Esophagus squamous epithelium (tissue), 5 donors: ENCODE measurements around the gene SH3GL3. TPM values are rescaled to one million over a fixed set of nuclear protein-coding genes. Genes with fewer than 3 reads are reported as not detected.

Experiments
- DNase-seq: peaks from one replicate; lab custom pipeline; 2025; lab: John Stamatoyannopoulos, UW
- H3K27ac ChIP-seq, 4 donors: fragments of 200-600 bp; sonication (generic); one replicate each; pipeline ENCODE4 v1.5.1; 2016 to 2019; ENCODE audit warnings: mild to moderate bottlenecking in 1 of 4
- H3K27me3 ChIP-seq, 4 donors: fragments of 200-600 bp; sonication (generic); 1 replicate in 3 of 4; 2 replicates in 1 of 4; pipeline versions ENCODE4 v1.5.1 to v1.6.0; 2017 to 2021; ENCODE audit warnings: antibody characterized with exemption in 1 of 4
- H3K36me3 ChIP-seq, 3 donors: fragments of 200-600 bp; sonication (generic); one replicate each; pipeline ENCODE4 v1.5.1; 2016 to 2019
- H3K4me1 ChIP-seq, 3 donors: fragments of 200-600 bp; sonication (generic); one replicate each; pipeline ENCODE4 v1.5.1; 2017 to 2019
- H3K4me3 ChIP-seq, 4 donors: fragments of 200-600 bp; sonication (generic); 1 replicate in 3 of 4; 2 replicates in 1 of 4; pipeline ENCODE4 v1.5.1; 2016 to 2019; ENCODE audit warnings: mild to moderate bottlenecking in 2 of 4, moderate library complexity in 1 of 4
- H3K9me3 ChIP-seq, 3 donors: fragments of 200-600 bp; sonication (generic); one replicate each; pipeline ENCODE4 v1.5.1; 2016 to 2019
- CTCF ChIP-seq, 6 experiments: fragments of 450-650 bp in 4 of 6; fragments of 200-600 bp in 2 of 6; sonication (generic) in 2 of 6; IDR thresholded peaks; one replicate each; pipeline ENCODE4 v1.5.1; 2016 to 2019; ENCODE audit warnings: antibody characterized with exemption in 6 of 6, mild to moderate bottlenecking in 4 of 6, moderate library complexity in 4 of 6
- POLR2A ChIP-seq, 4 donors: fragments of 450-650 bp; IDR thresholded peaks; one replicate each; pipeline ENCODE4 v1.6.1; 2017; ENCODE audit warnings: antibody characterized with exemption in 4 of 4, mild to moderate bottlenecking in 4 of 4, moderate library complexity in 3 of 4
- WGBS, 2 donors: methylation state at CpG; one replicate each; pipeline ENCODE4 v1.1.5; 2018; 5-methylcytosine and 5-hydroxymethylcytosine counted together
- intact Hi-C: fragments of 100-400 bp; cut with DNase I; formaldehyde crosslinking; loops from one replicate; pipeline ENCODE4 v1.15.0; 2022
- total RNA-seq, 4 donors: library from RNA; depleted of rRNA; stranded (reverse); fragments of >200 nt; gene quantifications; one replicate each; pipeline ENCODE4 v1.1.0, GENCODE V29; 2016
- donor health status: DM: yes; HTN: yes; CAD: no.

SH3GL3 gene
- total RNA-seq, 4 donors from 2014 or later = 0.57 to 5.7 (median 2.1) TPM

- 65 to 80% methylated on average over 1 of the region's 1 CpG for WGBS, 2 donors
- H3K9me3 ChIP-seq = peaks cover 0 to 10% (median 3%) of the 10 kb centered on the region in 3 donors
- DNase-seq = no peak
- no peaks in the 10 kb centered on the region for H3K36me3 ChIP-seq
- H3K27me3 ChIP-seq = no peaks in the 10 kb centered on the region
- intact Hi-C loops = no loop called here
- TF ChIP-seq CTCF (IDR thresholded peaks at IDR 0.05) = no peak
- H3K4me1 ChIP-seq = no peaks in the 10 kb centered on the region
- no peak overlapping the region for H3K27ac ChIP-seq
- H3K4me3 ChIP-seq = no peak overlapping the region
Measured at GRCh38 chr15:83498374-83498773, 51.2 kb downstream of the SH3GL3 start.

GRCh38 chr15:83498801-83499200 is 51.7 kb downstream of the SH3GL3 start:
- no peak for DNase-seq
- TF ChIP-seq CTCF (IDR thresholded peaks at IDR 0.05) = no peak
- TF ChIP-seq POLR2A (IDR thresholded peaks at IDR 0.05) = no peak
- Histone ChIP-seq H3K27ac (no peak overlapping the region), H3K36me3 (no peaks in the 10 kb centered on the region), H3K4me1 (no peaks in the 10 kb centered on the region), H3K9me3 (peaks cover 0 to 10% (median 3%) of the 10 kb centered on the region in 3 donors), H3K27me3 (no peaks in the 10 kb centered on the region), H3K4me3 (no peak overlapping the region)
- intact Hi-C loops = no loop called here
- WGBS, 2 donors = 54 to 57% methylated on average over 3 of the region's 3 CpGs

- WGBS, 2 donors = 53 to 66% methylated on average over 2 of the region's 2 CpGs
- DNase-seq = no peak
- intact Hi-C loops = no loop called here
Measured at GRCh38 chr15:83499476-83499875, 52.3 kb downstream of the SH3GL3 start.

GRCh38 chr15:83503595-83504364 is 56.6 kb downstream of the SH3GL3 start:
- no peak overlapping the region for H3K27ac ChIP-seq
- TF ChIP-seq CTCF (IDR thresholded peaks at IDR 0.05) (no peak), POLR2A (IDR thresholded peaks at IDR 0.05) (no peak)
- H3K27me3 ChIP-seq = no peaks in the 10 kb centered on the region
- WGBS, 2 donors = 73 to 78% methylated on average over 4 of the region's 4 CpGs
- intact Hi-C loops = no loop called here
- no peaks in the 10 kb centered on the region for H3K36me3 ChIP-seq
- peaks cover 0 to 2% (median 0%) of the 10 kb centered on the region in 3 donors for H3K9me3 ChIP-seq
- H3K4me3 ChIP-seq = no peak overlapping the region
- no peaks in the 10 kb centered on the region for H3K4me1 ChIP-seq
- no peak for DNase-seq

More at GRCh38 chr15:83499476-83499875, 52.3 kb downstream of the SH3GL3 start:
- Histone ChIP-seq H3K27ac (no peak overlapping the region), H3K4me1 (no peaks in the 10 kb centered on the region), H3K36me3 (no peaks in the 10 kb centered on the region), H3K9me3 (peaks cover 0 to 10% (median 3%) of the 10 kb centered on the region in 3 donors), H3K27me3 (no peaks in the 10 kb centered on the region), H3K4me3 (no peak overlapping the region)
- TF ChIP-seq CTCF (IDR thresholded peaks at IDR 0.05) (no peak), POLR2A (IDR thresholded peaks at IDR 0.05) (no peak)

GRCh38 chr15:83504365-83504764 is 57.2 kb downstream of the SH3GL3 start:
- WGBS, 2 donors = 82 to 83% methylated on average over 3 to 4 of the region's 4 CpGs

More at GRCh38 chr15:83504365-83504764, 57.2 kb downstream of the SH3GL3 start:
- H3K4me3 ChIP-seq = no peak overlapping the region
- no peaks in the 10 kb centered on the region for H3K4me1 ChIP-seq
- DNase-seq = no peak
- no peaks in the 10 kb centered on the region for H3K9me3 ChIP-seq
- intact Hi-C loops = no loop called here
- H3K27ac ChIP-seq = no peak overlapping the region
- TF ChIP-seq POLR2A (IDR thresholded peaks at IDR 0.05) (no peak), CTCF (IDR thresholded peaks at IDR 0.05) (no peak)
- no peaks in the 10 kb centered on the region for H3K27me3 ChIP-seq
- H3K36me3 ChIP-seq = no peaks in the 10 kb centered on the region
